Liver (tissue), 9 donors: ENCODE results near the gene ALDH2. TPM values are rescaled to one million over a fixed set of nuclear protein-coding genes. Genes with fewer than 3 reads are reported as not detected.

Source experiments
- DNase-seq: peaks from one replicate; pipeline ENCODE4 v3.0.0-alpha.2; 2017; ENCODE audit warnings: low spot score
- H3K27ac ChIP-seq, 2 donors: one replicate each; pipeline ENCODE4 v1.7.0; 2013; ENCODE audit warnings: inconsistent platforms in 2 of 2, low read length in 2 of 2, control low read depth in 1 of 2, low read depth in 1 of 2, mild to moderate bottlenecking in 1 of 2
- H3K27me3 ChIP-seq, 4 donors: one replicate each; pipeline versions ENCODE4 v1.6.1 to v1.7.0; 2013; ENCODE audit warnings: low read length in 3 of 4, inconsistent platforms in 1 of 4, mild to moderate bottlenecking in 1 of 4, moderate library complexity in 1 of 4; ENCODE audit not compliant: control insufficient read depth in 4 of 4, insufficient read depth in 4 of 4
- H3K36me3 ChIP-seq, 4 donors: one replicate each; pipeline versions ENCODE4 v1.6.1 to v1.7.0; 2013; ENCODE audit warnings: low read length in 3 of 4, mild to moderate bottlenecking in 3 of 4, low read depth in 1 of 4, moderate library complexity in 1 of 4; ENCODE audit not compliant: control insufficient read depth in 4 of 4, insufficient read depth in 3 of 4
- H3K4me1 ChIP-seq, 4 donors: one replicate each; pipeline versions ENCODE4 v1.6.1 to v1.7.0; 2013; ENCODE audit warnings: low read length in 3 of 4, mild to moderate bottlenecking in 3 of 4, moderate library complexity in 1 of 4; ENCODE audit not compliant: control insufficient read depth in 4 of 4, insufficient read depth in 4 of 4
- H3K4me3 ChIP-seq, 3 donors: one replicate each; pipeline versions ENCODE4 v1.6.1 to v1.7.0; 2013; ENCODE audit warnings: low read length in 3 of 3, control low read depth in 1 of 3, low read depth in 1 of 3, mild to moderate bottlenecking in 1 of 3
- H3K9ac ChIP-seq, 2 donors: one replicate each; pipeline ENCODE4 v1.7.0; 2013; ENCODE audit warnings: low read length in 2 of 2, mild to moderate bottlenecking in 2 of 2, moderate library complexity in 2 of 2, control low read depth in 1 of 2, low read depth in 1 of 2
- H3K9me3 ChIP-seq, 4 donors: one replicate each; pipeline versions ENCODE4 v1.6.1 to v1.7.0; 2013; ENCODE audit warnings: low read length in 3 of 4; ENCODE audit not compliant: control insufficient read depth in 4 of 4
- ATF3 ChIP-seq: IDR thresholded peaks from 2 replicates; pipeline ENCODE4 v1.6.1; 2016; ENCODE audit warnings: antibody characterized with exemption
- CTCF ChIP-seq: fragments of 150-350 bp; IDR thresholded peaks from 2 replicates; pipeline ENCODE4 v1.5.1; 2017; ENCODE audit warnings: improper control_type of control experiment, low read depth, low read length; ENCODE audit not compliant: missing input control
- EGR1 ChIP-seq, 2 donors: IDR thresholded peaks; 2 replicates each; pipeline ENCODE4 v1.6.1; 2016 to 2018; ENCODE audit warnings: antibody characterized with exemption in 2 of 2, low read depth in 2 of 2
- FOXA1 ChIP-seq: IDR thresholded peaks from 2 replicates; pipeline ENCODE4 v1.6.1; 2016; ENCODE audit warnings: antibody characterized with exemption
- FOXA2 ChIP-seq: IDR thresholded peaks from 2 replicates; pipeline ENCODE4 v1.6.1; 2016; ENCODE audit warnings: antibody characterized with exemption
- GABPA ChIP-seq, 2 donors: IDR thresholded peaks in 1 of 2; conservative IDR thresholded peaks in 1 of 2; 2 replicates each; pipeline ENCODE4 v1.6.1; 2016; ENCODE audit warnings: antibody characterized with exemption in 2 of 2, mild to moderate bottlenecking in 1 of 2, moderate library complexity in 1 of 2
- HNF4A ChIP-seq, 2 donors: conservative IDR thresholded peaks; 2 replicates each; pipeline ENCODE4 v1.6.1; 2016; ENCODE audit warnings: antibody characterized with exemption in 2 of 2, mild to moderate bottlenecking in 2 of 2
- HNF4G ChIP-seq: IDR thresholded peaks from 2 replicates; pipeline ENCODE4 v1.6.1; 2016; ENCODE audit warnings: antibody characterized with exemption
- JUND ChIP-seq, 2 donors: IDR thresholded peaks; 2 replicates each; pipeline ENCODE4 v1.6.1; 2016; ENCODE audit warnings: antibody characterized with exemption in 2 of 2
- MAX ChIP-seq: IDR thresholded peaks from 2 replicates; pipeline ENCODE4 v1.6.1; 2016; ENCODE audit warnings: antibody characterized with exemption
- NR2F2 ChIP-seq: IDR thresholded peaks from 2 replicates; pipeline ENCODE4 v1.6.1; 2016; ENCODE audit warnings: antibody characterized with exemption
- RAD21 ChIP-seq, 2 donors: IDR thresholded peaks; 2 replicates each; pipeline ENCODE4 v1.6.1; 2016; ENCODE audit warnings: antibody characterized with exemption in 2 of 2, mild to moderate bottlenecking in 2 of 2
- REST ChIP-seq: IDR thresholded peaks from 2 replicates; pipeline ENCODE4 v1.6.1; 2016; ENCODE audit warnings: antibody characterized with exemption, mild to moderate bottlenecking
- RXRA ChIP-seq, 2 donors: IDR thresholded peaks; 2 replicates each; pipeline ENCODE4 v1.6.1; 2017 to 2018; ENCODE audit warnings: antibody characterized with exemption in 2 of 2, mild to moderate bottlenecking in 1 of 2
- SP1 ChIP-seq: IDR thresholded peaks from 2 replicates; pipeline ENCODE4 v1.6.1; 2018; ENCODE audit warnings: antibody characterized with exemption, mild to moderate bottlenecking
- TAF1 ChIP-seq: conservative IDR thresholded peaks from 2 replicates; pipeline ENCODE4 v1.6.1; 2016; ENCODE audit warnings: antibody characterized with exemption, mild to moderate bottlenecking
- YY1 ChIP-seq: IDR thresholded peaks from 2 replicates; pipeline ENCODE4 v1.6.1; 2016; ENCODE audit warnings: antibody characterized with exemption, mild to moderate bottlenecking
- ZBTB33 ChIP-seq: IDR thresholded peaks from 2 replicates; pipeline ENCODE4 v1.6.1; 2016; ENCODE audit warnings: antibody characterized with exemption
- WGBS: extraction: QIAGEN DNeasy Blood & Tissue Kit; methylation state at CpG from one replicate; pipeline ENCODE4 v1.1.7; 2013; 5-methylcytosine and 5-hydroxymethylcytosine counted together
- polyA plus RNA-seq, 2 donors: library from polyadenylated mRNA; stranded (reverse) in 1 of 2; unstranded in 1 of 2; fragments of 200-250 nt in 1 of 2; fragments of >200 nt in 1 of 2; fragmentation: Nextera tagmentation in 1 of 2; extraction: Ambion mirVana in 1 of 2; gene quantifications; one replicate each; pipeline versions ENCODE4 v1.2.1 to v1.2.3, GENCODE V29; 2013 to 2015
- total RNA-seq, 2 donors: library from RNA; depleted of rRNA; stranded (reverse); fragments of >200 nt; gene quantifications; one replicate each; pipeline ENCODE4 v1.2.3, GENCODE V29; 2014
- donor health status: healthy.
- donor health status: healthy.
- donor health status: healthy.
- donor health status: healthy.
- donor health status: healthy.

The ALDH2 gene
- total and polyA plus RNA-seq, 4 donors: 93.1 to 849 (median 573) TPM

- peaks cover 22 to 63% (median 55%) of the 10 kb centered on the region in 4 donors for H3K36me3 ChIP-seq
- 47% methylated on average over 4 of the region's 4 CpGs for WGBS
- no peaks in the 10 kb centered on the region for H3K9me3 ChIP-seq
- no peak overlapping the region for H3K9ac ChIP-seq
- TF ChIP-seq HNF4G: no peak
- peaks cover 0 to 6% (median 2%) of the 10 kb centered on the region in 4 donors for H3K4me1 ChIP-seq
- H3K27ac ChIP-seq: peak overlapping the region; percentile 46 to 52
- no peak for DNase-seq
- no peak overlapping the region for H3K4me3 ChIP-seq
- H3K27me3 ChIP-seq: no peaks in the 10 kb centered on the region
These were observed 39.6 kb downstream of the ALDH2 start for GRCh38 chr12:111806304-111806703.

- Histone ChIP-seq H3K4me1 (peaks cover 0 to 6% (median 2%) of the 10 kb centered on the region in 4 donors), H3K9ac (no peak overlapping the region), H3K27ac (peak overlapping the region; percentile 69 to 76), H3K27me3 (no peaks in the 10 kb centered on the region), H3K4me3 (no peak overlapping the region), H3K9me3 (no peaks in the 10 kb centered on the region), H3K36me3 (peaks cover 17 to 61% (median 51%) of the 10 kb centered on the region in 4 donors)
- peak in 1 of 2 donors; percentile 81 for TF ChIP-seq JUND (IDR thresholded peaks at IDR 0.05)
- TF ChIP-seq RXRA (IDR thresholded peaks at IDR 0.05): peak; percentile 30 to 89
- TF ChIP-seq CTCF: no peak
- TF ChIP-seq RAD21 (IDR thresholded peaks at IDR 0.05): peak; percentile 8 to 41
- TF ChIP-seq FOXA2: peak; percentile 81
- peak; percentile 46 for TF ChIP-seq SP1
- TF ChIP-seq ATF3: no peak
- TF ChIP-seq FOXA1: peak; percentile 81
- TF ChIP-seq TAF1: no peak
- TF ChIP-seq HNF4G: peak; percentile 39
- TF ChIP-seq HNF4A (conservative IDR thresholded peaks at IDR 0.05): peak; percentile 81 to 95
- peak; percentile 78 for TF ChIP-seq YY1
- no peak for TF ChIP-seq GABPA (IDR thresholded peaks at IDR 0.05 in 1 of 2, conservative IDR thresholded peaks at IDR 0.05 in 1 of 2)
- TF ChIP-seq ZBTB33: peak; percentile 53
- peak; percentile 72 for TF ChIP-seq MAX
- TF ChIP-seq NR2F2: no peak
- peak; percentile 28 for TF ChIP-seq REST
- TF ChIP-seq EGR1 (IDR thresholded peaks at IDR 0.05; ENCODE audit: low read depth in 2 of 2): peak in 1 of 2 donors; percentile 69
- DNase-seq: no peak
- WGBS: 54% methylated on average over 7 of the region's 7 CpGs
These were observed 40.5 kb downstream of the ALDH2 start for GRCh38 chr12:111807232-111807631.
